Osteoblast (primary cell): ENCODE measurements around the gene KIF5B. TPM values are rescaled to one million over a fixed set of nuclear protein-coding genes. Genes with fewer than 3 reads are reported as not detected.

Source experiments
- DNase-seq: peaks from one replicate; pipeline ENCODE4 v3.0.0; 2011; ENCODE audit warnings: low spot score, mixed read lengths; ENCODE audit not compliant: insufficient read length; ENCODE audit errors: missing footprints
- H2AFZ ChIP-seq: 2 replicates; pipeline ENCODE4 v1.6.0; 2011; ENCODE audit warnings: mild to moderate bottlenecking, low read length
- H3K27ac ChIP-seq: 2 replicates; pipeline ENCODE4 v1.5.1; 2011; ENCODE audit warnings: mild to moderate bottlenecking, low read depth, low read length, moderate library complexity
- H3K27me3 ChIP-seq: 2 replicates; pipeline ENCODE4 v1.6.0; 2012; ENCODE audit warnings: mild to moderate bottlenecking, control low read depth, inconsistent platforms, low read length, moderate library complexity; ENCODE audit not compliant: insufficient read depth
- H3K36me3 ChIP-seq: 2 replicates; pipeline ENCODE4 v1.5.1; 2011; ENCODE audit warnings: mild to moderate bottlenecking, low read length, control low read depth, moderate library complexity; ENCODE audit not compliant: insufficient read depth
- H3K4me1 ChIP-seq: 2 replicates; pipeline ENCODE4 v1.5.1; 2011; ENCODE audit warnings: mild to moderate bottlenecking, low read length, control low read depth, moderate library complexity; ENCODE audit not compliant: insufficient read depth
- H3K4me2 ChIP-seq: 2 replicates; pipeline ENCODE4 v1.6.0; 2011; ENCODE audit warnings: mild to moderate bottlenecking, low read length; ENCODE audit not compliant: insufficient read depth
- H3K4me3 ChIP-seq: fragments of 200-600 bp; sonication (generic); 3 replicates; pipeline ENCODE4 v1.5.1; 2012; ENCODE audit warnings: mild to moderate bottlenecking, low read length, inconsistent platforms; ENCODE audit not compliant: insufficient read depth
- H3K79me2 ChIP-seq: 2 replicates; pipeline ENCODE4 v1.6.0; 2012; ENCODE audit warnings: mild to moderate bottlenecking, low read length, control low read depth, inconsistent platforms; ENCODE audit not compliant: insufficient read depth
- H3K9me3 ChIP-seq: 2 replicates; pipeline ENCODE4 v1.5.1; 2011; ENCODE audit warnings: low read depth, low read length, control low read depth
- H4K20me1 ChIP-seq: 2 replicates; pipeline ENCODE4 v1.6.0; 2012; ENCODE audit warnings: mild to moderate bottlenecking, low read length, control low read depth; ENCODE audit not compliant: insufficient read depth
- CTCF ChIP-seq: IDR thresholded peaks from 2 replicates; pipeline ENCODE4 v1.5.1; 2011; ENCODE audit warnings: mild to moderate bottlenecking, low read depth, low read length, moderate library complexity; ENCODE audit errors: extremely low read depth
- total RNA-seq: library from RNA; depleted of rRNA; stranded (reverse); fragments of >200 nt; gene quantifications from 2 replicates; pipeline ENCODE4 v1.2.3, GENCODE V29; 2012

The KIF5B gene
- total RNA-seq, 1 donor = 128 TPM

GRCh38 chr10:32035038-32035437 is 21.2 kb downstream of the KIF5B start:
- no peak for TF ChIP-seq CTCF
- H3K36me3 ChIP-seq = peaks cover 96% of the 10 kb centered on the region
- no peak overlapping the region for H3K27ac ChIP-seq
- no peaks in the 10 kb centered on the region for H3K4me1 ChIP-seq
- no peaks in the 10 kb centered on the region for H3K9me3 ChIP-seq
- no peak overlapping the region for H2AFZ ChIP-seq
- H3K4me2 ChIP-seq = no peak overlapping the region
- H3K79me2 ChIP-seq = peaks cover 68% of the 10 kb centered on the region
- H3K27me3 ChIP-seq = no peaks in the 10 kb centered on the region
- DNase-seq = no peak
- H4K20me1 ChIP-seq = peaks cover 12% of the 10 kb centered on the region
- H3K4me3 ChIP-seq = no peak overlapping the region

- Histone ChIP-seq H3K79me2 (peaks cover 67% of the 10 kb centered on the region), H3K36me3 (peaks cover 93% of the 10 kb centered on the region)
- no peak for TF ChIP-seq CTCF
Observed at GRCh38 chr10:32033171-32033570, 23.1 kb downstream of the KIF5B start.

GRCh38 chr10:32031920-32032319 is 24.3 kb downstream of the KIF5B start:
- no peak for DNase-seq
- TF ChIP-seq CTCF = no peak
- H4K20me1 ChIP-seq = peaks cover 7% of the 10 kb centered on the region

More at GRCh38 chr10:32033171-32033570, 23.1 kb downstream of the KIF5B start:
- DNase-seq = no peak
- no peaks in the 10 kb centered on the region for H3K27me3 ChIP-seq
- H4K20me1 ChIP-seq = peaks cover 9% of the 10 kb centered on the region
- no peak overlapping the region for H2AFZ ChIP-seq
- no peaks in the 10 kb centered on the region for H3K9me3 ChIP-seq
- no peaks in the 10 kb centered on the region for H3K4me1 ChIP-seq
- no peak overlapping the region for H3K4me3 ChIP-seq
- H3K27ac ChIP-seq = no peak overlapping the region
- H3K4me2 ChIP-seq = no peak overlapping the region

GRCh38 chr10:32031424-32031823 is 24.8 kb downstream of the KIF5B start:
- no peaks in the 10 kb centered on the region for H3K27me3 ChIP-seq
- peaks cover 63% of the 10 kb centered on the region for H3K79me2 ChIP-seq
- no peak for TF ChIP-seq CTCF
- peaks cover 93% of the 10 kb centered on the region for H3K36me3 ChIP-seq
- H3K4me3 ChIP-seq = no peak overlapping the region
- H3K4me1 ChIP-seq = no peaks in the 10 kb centered on the region
- H2AFZ ChIP-seq = no peak overlapping the region
- no peaks in the 10 kb centered on the region for H3K9me3 ChIP-seq
- H3K27ac ChIP-seq = no peak overlapping the region
- H3K4me2 ChIP-seq = no peak overlapping the region
- peak; percentile 14 for DNase-seq
- H4K20me1 ChIP-seq = peaks cover 7% of the 10 kb centered on the region

More at GRCh38 chr10:32031920-32032319, 24.3 kb downstream of the KIF5B start:
- no peak overlapping the region for H3K4me2 ChIP-seq
- no peaks in the 10 kb centered on the region for H3K4me1 ChIP-seq
- no peak overlapping the region for H3K27ac ChIP-seq
- no peaks in the 10 kb centered on the region for H3K27me3 ChIP-seq
- H3K4me3 ChIP-seq = no peak overlapping the region
- peaks cover 95% of the 10 kb centered on the region for H3K36me3 ChIP-seq
- H3K79me2 ChIP-seq = peaks cover 64% of the 10 kb centered on the region
- H3K9me3 ChIP-seq = no peaks in the 10 kb centered on the region
- no peak overlapping the region for H2AFZ ChIP-seq
